H1 (cell line): ENCODE results near the gene GGA3. TPM values are rescaled to one million over a fixed set of nuclear protein-coding genes. Genes with fewer than 3 reads are reported as not detected.

Experiments used
- CTCF ChIA-PET: fragments of 300-600 bp; sonication (Branson Sonifier 250); formaldehyde crosslinking; loops from one replicate; lab custom pipeline; 2021; ENCODE audit not compliant: partially characterized antibody; lab: Charles Lee
- POLR2A ChIA-PET: fragments of 300-600 bp; sonication (Branson Sonifier 250); formaldehyde crosslinking; loops from one replicate; lab custom pipeline; 2021; ENCODE audit warnings: inconsistent platforms; ENCODE audit not compliant: partially characterized antibody; lab: Charles Lee
- DNase-seq, 2 experiments: peaks; one replicate each; pipeline versions ENCODE4 v3.0.0 to v3.0.0-alpha.2; 2010 to 2022; ENCODE audit warnings: low spot score in 2 of 2, low read depth in 1 of 2, mixed read lengths in 1 of 2
- FAIRE-seq: peaks from 2 replicates; lab custom pipeline; 2011; peaks lifted over from hg19 to GRCh38; lab: Jason Lieb, UNC
- H2AFZ ChIP-seq: 2 replicates; pipeline ENCODE4 v1.8.1; 2012; ENCODE audit warnings: low read length, inconsistent platforms
- H2AK5ac ChIP-seq: 2 replicates; pipeline ENCODE4 v1.6.1; 2013; ENCODE audit warnings: low read depth, low read length
- H2BK120ac ChIP-seq: replicated peaks from 2 replicates; pipeline ENCODE3; 2013; ENCODE audit warnings: low read depth, low read length, inconsistent platforms
- H2BK12ac ChIP-seq: 2 replicates; pipeline ENCODE4 v1.6.1; 2013; ENCODE audit warnings: low read depth, low read length
- H2BK15ac ChIP-seq: 2 replicates; pipeline ENCODE4 v1.6.1; 2013; ENCODE audit warnings: low read length
- H2BK20ac ChIP-seq: 2 replicates; pipeline ENCODE4 v1.6.1; 2013; ENCODE audit warnings: low read length
- H2BK5ac ChIP-seq: 2 replicates; pipeline ENCODE4 v1.6.1; 2013; ENCODE audit warnings: low read depth, low read length
- H3K14ac ChIP-seq: 2 replicates; pipeline ENCODE4 v1.6.1; 2013; ENCODE audit warnings: inconsistent platforms; ENCODE audit not compliant: insufficient read length
- H3K18ac ChIP-seq: 2 replicates; pipeline ENCODE4 v1.6.1; 2013; ENCODE audit warnings: low read length; ENCODE audit errors: extremely low read depth
- H3K23ac ChIP-seq: 2 replicates; pipeline ENCODE4 v1.6.1; 2013; ENCODE audit warnings: inconsistent platforms; ENCODE audit not compliant: insufficient read length
- H3K23me2 ChIP-seq: 2 replicates; pipeline ENCODE4 v1.6.1; 2013; ENCODE audit warnings: low read depth, low read length
- H3K27ac ChIP-seq: 2 replicates; pipeline ENCODE4 v1.6.1; 2011; ENCODE audit warnings: low read depth, low read length, inconsistent platforms
- H3K27me3 ChIP-seq, 4 experiments: replicated peaks in 1 of 4; 1 replicate in 1 of 4; 2 replicates in 3 of 4; pipeline versions ENCODE4 v1.6.1 to v1.8.1; 2011 to 2013; ENCODE audit warnings: low read length in 3 of 4, mild to moderate bottlenecking in 3 of 4, inconsistent platforms in 2 of 4, mixed read lengths in 2 of 4, moderate library complexity in 1 of 4; ENCODE audit not compliant: control insufficient read depth in 3 of 4, insufficient read depth in 3 of 4; ENCODE audit errors: extremely low read depth in 1 of 4
- H3K36me3 ChIP-seq, 4 experiments: 2 replicates each; pipeline versions ENCODE4 v1.6.1 to v1.8.1; 2011 to 2013; ENCODE audit warnings: mild to moderate bottlenecking in 4 of 4, low read length in 3 of 4, moderate library complexity in 2 of 4, control low read depth in 1 of 4, inconsistent platforms in 1 of 4; ENCODE audit not compliant: insufficient read depth in 4 of 4, control insufficient read depth in 2 of 4
- H3K4ac ChIP-seq: replicated peaks from 2 replicates; pipeline ENCODE3; 2013; ENCODE audit warnings: low read length, low read depth, mixed read lengths, inconsistent platforms; ENCODE audit not compliant: insufficient read length
- H3K4me1 ChIP-seq, 4 experiments: replicated peaks in 1 of 4; 1 replicate in 1 of 4; 2 replicates in 3 of 4; pipeline versions ENCODE4 v1.6.1 to v1.8.1; 2011 to 2013; ENCODE audit warnings: low read length in 3 of 4, inconsistent platforms in 2 of 4, mixed read lengths in 1 of 4; ENCODE audit not compliant: insufficient read depth in 4 of 4, control insufficient read depth in 3 of 4
- H3K4me2 ChIP-seq, 2 experiments: 2 replicates each; pipeline versions ENCODE4 v1.6.1 to v1.8.1; 2011 to 2013; ENCODE audit warnings: low read depth in 2 of 2, low read length in 2 of 2, control low read depth in 1 of 2, inconsistent platforms in 1 of 2, mild to moderate bottlenecking in 1 of 2; ENCODE audit not compliant: insufficient read depth in 1 of 2
- H3K4me3 ChIP-seq, 4 experiments: fragments of 200-600, 300-600 bp in 1 of 4; sonication (generic), shearing (Covaris generic), sonication (Bioruptor Twin) in 1 of 4; 2 replicates each; pipeline versions ENCODE4 v1.5.1 to v1.8.1; 2011 to 2016; ENCODE audit warnings: low read length in 4 of 4, low read depth in 3 of 4, control low read depth in 2 of 4, inconsistent platforms in 2 of 4, mild to moderate bottlenecking in 2 of 4, mixed read lengths in 1 of 4, moderate library complexity in 1 of 4; ENCODE audit not compliant: insufficient read depth in 2 of 4; ENCODE audit errors: extremely low read depth in 1 of 4
- H3K56ac ChIP-seq: replicated peaks from 2 replicates; pipeline ENCODE3; 2013; ENCODE audit warnings: low read depth, mild to moderate bottlenecking, mixed read lengths, low read length, inconsistent platforms; ENCODE audit not compliant: insufficient read length
- H3K79me1 ChIP-seq: 2 replicates; pipeline ENCODE4 v1.6.1; 2013; ENCODE audit warnings: low read depth, low read length, control low read depth
- H3K79me2 ChIP-seq, 2 experiments: 2 replicates each; pipeline versions ENCODE4 v1.6.1 to v1.8.1; 2012 to 2013; ENCODE audit warnings: low read length in 2 of 2, mild to moderate bottlenecking in 2 of 2, inconsistent platforms in 1 of 2; ENCODE audit not compliant: insufficient read depth in 2 of 2, control insufficient read depth in 1 of 2
- H3K9ac ChIP-seq, 4 experiments: replicated peaks in 1 of 4; 1 replicate in 1 of 4; 2 replicates in 3 of 4; pipeline versions ENCODE4 v1.6.1 to v1.8.1; 2011 to 2013; ENCODE audit warnings: low read depth in 3 of 4, low read length in 3 of 4, control low read depth in 2 of 4, mild to moderate bottlenecking in 2 of 4, moderate library complexity in 2 of 4, inconsistent platforms in 1 of 4; ENCODE audit errors: extremely low read depth in 1 of 4
- H3K9me3 ChIP-seq, 2 experiments: 2 replicates each; pipeline versions ENCODE4 v1.6.1 to v1.8.1; 2012 to 2013; ENCODE audit warnings: mild to moderate bottlenecking in 2 of 2, moderate library complexity in 2 of 2, control low read depth in 1 of 2, inconsistent platforms in 1 of 2, low read depth in 1 of 2, low read length in 1 of 2, mixed read lengths in 1 of 2; ENCODE audit not compliant: insufficient read depth in 2 of 2
- H4K20me1 ChIP-seq, 2 experiments: replicated peaks in 1 of 2; 2 replicates each; pipeline versions ENCODE3 to v1.8.1; 2011 to 2013; ENCODE audit warnings: inconsistent platforms in 2 of 2, low read length in 2 of 2, mild to moderate bottlenecking in 1 of 2; ENCODE audit not compliant: insufficient read depth in 2 of 2, control insufficient read depth in 1 of 2
- H4K5ac ChIP-seq: 2 replicates; pipeline ENCODE4 v1.6.1; 2013; ENCODE audit warnings: low read length, low read depth, mixed read lengths, inconsistent platforms; ENCODE audit not compliant: insufficient read length
- H4K8ac ChIP-seq: 2 replicates; pipeline ENCODE4 v1.8.0; 2013; ENCODE audit warnings: mild to moderate bottlenecking, moderate library complexity, low read length, inconsistent platforms; ENCODE audit not compliant: insufficient read depth; ENCODE audit errors: extremely low read depth
- H4K91ac ChIP-seq: replicated peaks from 2 replicates; pipeline ENCODE3; 2013; ENCODE audit warnings: low read length, mixed read lengths, inconsistent platforms; ENCODE audit not compliant: insufficient read length
- FOSL1 ChIP-seq: IDR thresholded peaks from 2 replicates; pipeline ENCODE4 v1.6.1; 2011; ENCODE audit warnings: mild to moderate bottlenecking, low read depth, low read length, moderate library complexity; ENCODE audit not compliant: insufficient read depth
- KDM5A ChIP-seq: fragments of 200-600 bp; IDR thresholded peaks from 2 replicates; pipeline ENCODE4 v1.7.1; 2012; ENCODE audit warnings: mild to moderate bottlenecking, low read length, inconsistent platforms, mixed read lengths
- SAP30 ChIP-seq: fragments of 300-600 bp; sonication (generic); IDR thresholded peaks from 2 replicates; pipeline ENCODE4 v1.7.1; 2012; ENCODE audit warnings: low read length, moderate library complexity, mild to moderate bottlenecking, inconsistent platforms; ENCODE audit not compliant: insufficient read depth, insufficient replicate concordance
- TBP ChIP-seq: IDR thresholded peaks from 2 replicates; pipeline ENCODE4 v1.6.1; 2011; ENCODE audit warnings: low read depth, low read length, improper control_type of control experiment
- WGBS, 2 experiments: shearing (Covaris generic) in 1 of 2; methylation state at CpG; one replicate each; pipeline versions ENCODE4 v1.1.6 to v1.1.7; 2013 to 2015; ENCODE audit warnings: low lambda C conversion rate in 2 of 2, mixed read lengths in 2 of 2, inconsistent platforms in 1 of 2, low coverage in 1 of 2, missing lambda C conversion rate in 1 of 2; ENCODE audit not compliant: insufficient replicate concordance in 2 of 2, insufficient coverage in 1 of 2, insufficient read length in 1 of 2; ENCODE audit errors: extremely low coverage in 1 of 2, missing lambda C conversion rate in 1 of 2; 5-methylcytosine and 5-hydroxymethylcytosine counted together
- polyA plus RNA-seq, 7 experiments: library from polyadenylated mRNA; depleted of rRNA in 3 of 7; stranded (reverse) in 5 of 7; unstranded in 2 of 7; fragments of >200 nt in 5 of 7; fragments of 200-250 nt in 2 of 7; gene quantifications; 1 replicate in 5 of 7; 2 replicates in 1 of 7; 4 replicates in 1 of 7; pipeline versions ENCODE4 v1.2.1 to v1.2.3, GENCODE V29; 2011 to 2013; ENCODE audit warnings: missing spikeins in 2 of 7, mixed read lengths in 2 of 7
- total RNA-seq: library from RNA; stranded (reverse); fragmentation: NEBNext Ultra II Directional; extraction: Animal tissue kit (Norgen Biotek cat#: 25700); gene quantifications from 2 replicates; pipeline ENCODE4 v1.2.1, GENCODE V29; 2021
- TF ChIP-seq, protein P1 (sequence below): IDR thresholded peaks from 2 replicates; pipeline ENCODE4 v1.6.1; 2012; ENCODE audit warnings: low read length, inconsistent platforms

The GGA3 gene
- total and polyA plus RNA-seq, 2 of the 8 experiments (the other 6 are each of a cell fraction or from before 2014, with no cell fraction given): 40.6 to 60.0 TPM

DNA sequence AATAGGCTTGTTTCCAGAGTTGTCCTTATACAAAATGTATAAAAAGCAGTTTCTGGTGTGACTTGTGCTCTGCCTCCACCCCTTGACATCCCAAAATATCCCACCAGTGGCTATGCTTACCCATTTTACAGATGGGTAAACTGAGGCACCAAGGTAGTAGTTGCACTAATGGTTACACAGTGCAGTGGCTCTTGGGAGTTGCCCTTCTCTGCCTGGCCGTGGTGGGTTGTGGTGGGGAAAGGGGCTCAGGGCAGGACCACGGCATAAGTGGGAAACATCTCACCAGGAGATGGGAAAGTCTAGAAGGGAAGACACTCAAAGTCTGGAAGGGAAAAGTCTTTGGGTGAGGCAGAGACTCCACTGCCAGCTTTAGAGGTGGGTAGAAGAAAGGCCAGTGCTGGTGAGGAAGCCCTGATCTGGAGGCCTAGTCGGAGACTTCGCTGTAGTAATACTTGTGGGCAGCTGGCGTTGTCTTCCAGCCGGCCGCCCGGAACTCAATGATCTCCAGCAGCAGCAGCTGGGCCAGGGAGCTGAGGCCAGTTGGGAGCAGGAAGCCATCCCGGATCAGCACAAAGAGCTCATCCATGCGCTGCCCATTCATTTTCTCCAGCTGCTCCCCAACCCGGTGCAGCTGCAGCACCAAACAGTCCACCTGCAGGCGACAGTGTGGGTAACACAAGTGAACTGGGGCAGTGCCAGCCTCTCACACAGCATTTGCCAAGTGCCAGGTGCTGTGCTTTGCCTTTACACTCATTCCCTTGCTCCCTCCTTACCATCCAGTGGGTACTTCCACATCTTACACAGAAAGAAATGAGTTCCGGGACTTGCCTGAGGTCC lies 5.1 kb upstream of the GGA3 start:
- H2BK20ac ChIP-seq: no peak overlapping the region
- CTCF ChIA-PET: interaction anchor here (0.6 to 21.2 kb wide), 13 partner anchors 6 to 921 kb away, joined by 3 to 369 read pairs (median 4); partner anchors contain the start of genes GGA3, GRB2, MRPS7 and NT5C
- peaks cover 12 to 34% (median 25%) of the 10 kb centered on the region in 4 experiments for H3K36me3 ChIP-seq
- peaks cover 20% of the 10 kb centered on the region for H3K23me2 ChIP-seq
- no peak overlapping the region for H3K4me3 ChIP-seq
- POLR2A ChIA-PET: interaction anchor here (0.7 to 6.7 kb wide), 8 partner anchors 10 to 84 kb away, joined by 3 to 53 read pairs (median 4); partner anchors contain the start of genes SLC25A19 and SUMO2
- no peak overlapping the region for H2AK5ac ChIP-seq
- H4K91ac ChIP-seq: no peak overlapping the region
- no peak overlapping the region for H3K27ac ChIP-seq
- H2BK12ac ChIP-seq: no peak overlapping the region
- no peaks in the 10 kb centered on the region for H3K9me3 ChIP-seq
- H2BK120ac ChIP-seq: no peak overlapping the region
- H3K9ac ChIP-seq: no peak overlapping the region
- no peaks in the 10 kb centered on the region for H3K79me1 ChIP-seq
- no peak overlapping the region for H2BK5ac ChIP-seq
- H3K27me3 ChIP-seq: no peaks in the 10 kb centered on the region
- H2BK15ac ChIP-seq: no peak overlapping the region
- H3K18ac ChIP-seq: no peak overlapping the region
- H3K79me2 ChIP-seq: peaks cover 0 to 12% of the 10 kb centered on the region in 2 experiments; a peak in 2 of 4 replicates
- peaks cover 2 to 7% of the 10 kb centered on the region in 2 experiments for H4K20me1 ChIP-seq
- FAIRE-seq (no peak), DNase-seq (no peak)
- H3K4me2 ChIP-seq: no peak overlapping the region
- peaks cover 0 to 7% (median 5%) of the 10 kb centered on the region in 4 experiments; a peak in 4 of 7 replicates for H3K4me1 ChIP-seq
- 87% methylated on average over 13 of the region's 13 CpGs; no CpG with 5 or more reads in 1 of the 2 experiments for whole genome bisulfite sequencing, 2 experiments
- H3K4ac ChIP-seq: no peak overlapping the region
- no peak overlapping the region for H3K56ac ChIP-seq
- no peak overlapping the region for H4K5ac ChIP-seq
- H4K8ac ChIP-seq: peak overlapping the region; percentile 29; the same call in 1 of the 2 replicates
- H3K14ac ChIP-seq: no peak overlapping the region
- H3K23ac ChIP-seq: no peak overlapping the region
- H2AFZ ChIP-seq: no peak overlapping the region
- TF ChIP-seq SAP30: no peak
- no peak for TF ChIP-seq TBP
- TF ChIP-seq, protein P1, sequence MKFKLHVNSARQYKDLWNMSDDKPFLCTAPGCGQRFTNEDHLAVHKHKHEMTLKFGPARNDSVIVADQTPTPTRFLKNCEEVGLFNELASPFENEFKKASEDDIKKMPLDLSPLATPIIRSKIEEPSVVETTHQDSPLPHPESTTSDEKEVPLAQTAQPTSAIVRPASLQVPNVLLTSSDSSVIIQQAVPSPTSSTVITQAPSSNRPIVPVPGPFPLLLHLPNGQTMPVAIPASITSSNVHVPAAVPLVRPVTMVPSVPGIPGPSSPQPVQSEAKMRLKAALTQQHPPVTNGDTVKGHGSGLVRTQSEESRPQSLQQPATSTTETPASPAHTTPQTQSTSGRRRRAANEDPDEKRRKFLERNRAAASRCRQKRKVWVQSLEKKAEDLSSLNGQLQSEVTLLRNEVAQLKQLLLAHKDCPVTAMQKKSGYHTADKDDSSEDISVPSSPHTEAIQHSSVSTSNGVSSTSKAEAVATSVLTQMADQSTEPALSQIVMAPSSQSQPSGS: no peak
- TF ChIP-seq KDM5A: no peak
- TF ChIP-seq FOSL1: no peak
